KMS-11 (cell line): Measurements from ENCODE around the gene GRSF1.

ENCODE experiments used
- H2AFZ ChIP-seq: fragments of 200-600 bp; sonication (generic); 2 replicates; pipeline ENCODE4 v1.6.1; 2016; ENCODE audit warnings: antibody characterized with exemption, mixed run types, low read depth
- H3K27ac ChIP-seq: fragments of 200-600 bp; sonication (generic); 2 replicates; pipeline ENCODE4 v1.6.1; 2016; ENCODE audit warnings: mild to moderate bottlenecking, mixed run types
- H3K27me3 ChIP-seq: fragments of 200-600 bp; sonication (generic); 2 replicates; pipeline ENCODE4 v1.6.1; 2017; ENCODE audit warnings: mild to moderate bottlenecking, low read depth, mixed run types, moderate library complexity; ENCODE audit not compliant: insufficient read depth
- H3K36me3 ChIP-seq: fragments of 200-600 bp; sonication (generic); 2 replicates; pipeline ENCODE4 v1.6.1; 2017; ENCODE audit warnings: mild to moderate bottlenecking, mixed run types; ENCODE audit not compliant: insufficient read depth
- H3K4me1 ChIP-seq: fragments of 200-600 bp; sonication (generic); 2 replicates; pipeline ENCODE4 v1.6.1; 2016; ENCODE audit warnings: mild to moderate bottlenecking, low read depth, mixed run types; ENCODE audit not compliant: poor library complexity, severe bottlenecking
- H3K4me2 ChIP-seq: fragments of 200-600 bp; sonication (generic); 2 replicates; pipeline ENCODE4 v1.7.0; 2016; ENCODE audit warnings: mild to moderate bottlenecking, mixed run types
- H3K4me3 ChIP-seq: fragments of 200-600 bp; sonication (generic); IDR thresholded peaks from 2 replicates; pipeline ENCODE4 v1.6.1; 2017; ENCODE audit warnings: low read depth, low read length, mixed read lengths; ENCODE audit not compliant: insufficient read depth
- H3K79me2 ChIP-seq: fragments of 200-600 bp; sonication (generic); 2 replicates; pipeline ENCODE4 v1.6.1; 2016; ENCODE audit warnings: low read depth, mixed run types; ENCODE audit not compliant: insufficient read depth
- H3K9ac ChIP-seq: fragments of 200-600 bp; sonication (generic); 2 replicates; pipeline ENCODE4 v1.6.1; 2016; ENCODE audit warnings: mild to moderate bottlenecking, mixed run types
- H4K20me1 ChIP-seq: fragments of 200-600 bp; sonication (generic); 2 replicates; pipeline ENCODE4 v1.6.1; 2016; ENCODE audit warnings: mild to moderate bottlenecking, mixed run types; ENCODE audit not compliant: insufficient read depth
- CTCF ChIP-seq: fragments of 200-600 bp; sonication (generic); conservative IDR thresholded peaks from 2 replicates; pipeline ENCODE4 v1.6.1; 2017; ENCODE audit warnings: low read depth, mild to moderate bottlenecking, antibody characterized with exemption, low read length, moderate library complexity, mixed read lengths

GRSF1 gene

DNA sequence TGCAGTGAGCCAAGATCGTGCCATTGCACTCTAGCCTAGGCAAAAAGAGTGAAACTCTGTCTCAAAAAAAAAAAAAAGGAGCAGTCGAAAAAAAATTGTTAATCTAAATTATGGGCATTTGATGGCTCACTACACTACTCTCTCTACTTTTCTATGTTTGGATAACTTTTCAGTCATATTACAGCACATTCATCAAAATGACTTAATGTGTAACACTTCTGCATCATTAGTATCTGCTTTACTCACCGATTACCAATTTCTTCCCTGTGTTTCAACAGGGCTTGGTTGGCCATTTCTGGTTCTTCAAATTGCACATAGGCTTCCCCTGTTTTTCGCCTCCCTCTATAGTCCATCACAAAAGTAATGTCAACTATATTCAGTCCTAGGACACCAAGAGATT is 8.4 kb downstream of the GRSF1 start:
- Histone ChIP-seq H3K36me3 (peaks cover 22% of the 10 kb centered on the region; the same call in 1 of the 2 replicates), H3K4me2 (no peak overlapping the region), H3K4me3 (no peak overlapping the region), H2AFZ (no peak overlapping the region), H4K20me1 (0 out of 2 replicates have a peak, but pooled peaks cover under 1% of the 10 kb centered on the region), H3K4me1 (no peaks in the 10 kb centered on the region), H3K27ac (no peak overlapping the region), H3K79me2 (peaks cover 53% of the 10 kb centered on the region), H3K9ac (no peak overlapping the region), H3K27me3 (no peaks in the 10 kb centered on the region)
- no peak for TF ChIP-seq CTCF

- TF ChIP-seq CTCF = no peak
- Histone ChIP-seq H3K9ac (no peak overlapping the region), H3K4me1 (no peaks in the 10 kb centered on the region), H3K27ac (no peak overlapping the region), H2AFZ (no peak overlapping the region), H3K4me3 (no peak overlapping the region), H3K4me2 (no peak overlapping the region), H4K20me1 (no peaks in the 10 kb centered on the region), H3K27me3 (no peaks in the 10 kb centered on the region), H3K36me3 (peaks cover 22% of the 10 kb centered on the region; the same call in 1 of the 2 replicates), H3K79me2 (peaks cover 43% of the 10 kb centered on the region)
Measured at GRCh38 chr4:70830054-70830453, 9.6 kb downstream of the GRSF1 start.

- no peak for TF ChIP-seq CTCF
- Histone ChIP-seq H2AFZ (no peak overlapping the region), H3K27me3 (no peaks in the 10 kb centered on the region), H3K4me3 (no peak overlapping the region), H3K27ac (no peak overlapping the region), H3K79me2 (peaks cover 37% of the 10 kb centered on the region), H3K36me3 (peaks cover 22% of the 10 kb centered on the region; the same call in 1 of the 2 replicates), H3K4me1 (no peaks in the 10 kb centered on the region), H3K9ac (no peak overlapping the region), H3K4me2 (no peak overlapping the region), H4K20me1 (no peaks in the 10 kb centered on the region)
Measured at GRCh38 chr4:70829492-70829891, 10.2 kb downstream of the GRSF1 start.

- Histone ChIP-seq H3K27ac (no peak overlapping the region), H3K36me3 (peaks cover 22% of the 10 kb centered on the region; the same call in 1 of the 2 replicates)
Measured at GRCh38 chr4:70829015-70829414, 10.7 kb downstream of the GRSF1 start.

More at GRCh38 chr4:70829015-70829414, 10.7 kb downstream of the GRSF1 start:
- no peak overlapping the region for H3K9ac ChIP-seq
- H3K79me2 ChIP-seq = peaks cover 32% of the 10 kb centered on the region
- no peaks in the 10 kb centered on the region for H4K20me1 ChIP-seq
- no peak for TF ChIP-seq CTCF
- H3K4me1 ChIP-seq = no peaks in the 10 kb centered on the region
- H3K27me3 ChIP-seq = no peaks in the 10 kb centered on the region
- no peak overlapping the region for H3K4me2 ChIP-seq
- no peak overlapping the region for H2AFZ ChIP-seq
- no peak overlapping the region for H3K4me3 ChIP-seq
